Ascending aorta (tissue), 2 donors: ENCODE data around the gene MRFAP1. TPM values are rescaled to one million over a fixed set of nuclear protein-coding genes. Genes with fewer than 3 reads are reported as not detected.

Experiments
- DNase-seq, 2 donors: peaks; one replicate each; pipeline ENCODE4 v3.0.0-alpha.2; 2019; ENCODE audit warnings: low spot score in 2 of 2
- H3K27ac ChIP-seq, 2 donors: fragments of 200-600 bp; sonication (generic); one replicate each; pipeline ENCODE4 v1.5.1; 2016 to 2017; ENCODE audit warnings: mild to moderate bottlenecking in 1 of 2
- H3K27me3 ChIP-seq: fragments of 200-600 bp; sonication (generic); one replicate; pipeline ENCODE4 v1.5.1; 2017
- H3K36me3 ChIP-seq, 2 donors: fragments of 200-600 bp; sonication (generic); one replicate each; pipeline ENCODE4 v1.5.1; 2016
- H3K4me1 ChIP-seq, 2 donors: fragments of 200-600 bp; sonication (generic); one replicate each; pipeline ENCODE4 v1.5.1; 2016 to 2017; ENCODE audit warnings: mild to moderate bottlenecking in 1 of 2
- H3K4me3 ChIP-seq, 2 donors: fragments of 200-600 bp; sonication (generic); one replicate each; pipeline ENCODE4 v1.5.1; 2016 to 2017; ENCODE audit warnings: mild to moderate bottlenecking in 1 of 2
- H3K9me3 ChIP-seq, 2 donors: fragments of 200-600 bp; sonication (generic); one replicate each; pipeline ENCODE4 v1.5.1; 2016
- intact Hi-C: fragments of 100-400 bp; cut with DNase I; formaldehyde crosslinking; loops from one replicate; pipeline ENCODE4 v1.15.1; 2023
- total RNA-seq: library from RNA; depleted of rRNA; stranded (reverse); fragments of >200 nt; gene quantifications from one replicate; pipeline ENCODE4 v1.1.0, GENCODE V29; 2016
- TF ChIP-seq, protein P1 (sequence below), 3 experiments: fragments of 200-600 bp in 2 of 3; fragments of 450-650 bp in 1 of 3; sonication (generic) in 2 of 3; IDR thresholded peaks; one replicate each; pipeline ENCODE4 v1.5.1; 2016 to 2019; ENCODE audit warnings: antibody characterized with exemption in 3 of 3, mild to moderate bottlenecking in 1 of 3, moderate library complexity in 1 of 3

The MRFAP1 gene
- total RNA-seq, 1 donor from 2014 or later = 109 TPM

DNA sequence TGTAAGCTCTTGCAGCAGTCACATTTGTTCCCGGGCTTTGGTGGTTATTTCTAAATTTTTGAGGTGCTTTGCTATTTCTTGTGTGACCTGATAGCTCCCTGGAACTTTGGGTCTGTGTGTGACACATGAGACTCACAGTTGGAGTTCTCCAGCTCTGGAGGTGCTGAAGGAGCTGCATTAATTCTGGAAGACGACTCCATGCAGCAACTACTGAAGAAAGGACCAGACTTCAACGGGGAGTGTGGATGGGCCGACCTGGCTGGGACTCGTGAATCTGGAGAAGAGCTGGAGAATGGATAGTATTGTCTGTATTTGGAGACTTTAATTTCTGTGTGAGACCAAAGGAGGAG lies 1.5 kb downstream of the MRFAP1 start:
- DNase-seq = peak in 1 of 2 donors; percentile 53
- intact Hi-C loops = loop anchor here (2.0 to 10.0 kb wide), 8 partner anchors 23 to 425 kb away; partner anchors contain the start of genes GRPEL1, KIAA0232, MAN2B2 and TADA2B
- Histone ChIP-seq H3K9me3 (no peaks in the 10 kb centered on the region), H3K4me1 (peaks cover 4 to 16% of the 10 kb centered on the region in 2 donors), H3K27ac (peak overlapping the region; percentile 94 to 97), H3K36me3 (peaks cover 13 to 15% of the 10 kb centered on the region in 2 donors), H3K4me3 (peak overlapping the region; percentile 76 to 89), H3K27me3 (no peaks in the 10 kb centered on the region)
- TF ChIP-seq, protein P1, sequence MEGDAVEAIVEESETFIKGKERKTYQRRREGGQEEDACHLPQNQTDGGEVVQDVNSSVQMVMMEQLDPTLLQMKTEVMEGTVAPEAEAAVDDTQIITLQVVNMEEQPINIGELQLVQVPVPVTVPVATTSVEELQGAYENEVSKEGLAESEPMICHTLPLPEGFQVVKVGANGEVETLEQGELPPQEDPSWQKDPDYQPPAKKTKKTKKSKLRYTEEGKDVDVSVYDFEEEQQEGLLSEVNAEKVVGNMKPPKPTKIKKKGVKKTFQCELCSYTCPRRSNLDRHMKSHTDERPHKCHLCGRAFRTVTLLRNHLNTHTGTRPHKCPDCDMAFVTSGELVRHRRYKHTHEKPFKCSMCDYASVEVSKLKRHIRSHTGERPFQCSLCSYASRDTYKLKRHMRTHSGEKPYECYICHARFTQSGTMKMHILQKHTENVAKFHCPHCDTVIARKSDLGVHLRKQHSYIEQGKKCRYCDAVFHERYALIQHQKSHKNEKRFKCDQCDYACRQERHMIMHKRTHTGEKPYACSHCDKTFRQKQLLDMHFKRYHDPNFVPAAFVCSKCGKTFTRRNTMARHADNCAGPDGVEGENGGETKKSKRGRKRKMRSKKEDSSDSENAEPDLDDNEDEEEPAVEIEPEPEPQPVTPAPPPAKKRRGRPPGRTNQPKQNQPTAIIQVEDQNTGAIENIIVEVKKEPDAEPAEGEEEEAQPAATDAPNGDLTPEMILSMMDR (IDR thresholded peaks at IDR 0.05) = no peak

GRCh38 chr4:6643141-6643847 lies 2.8 kb downstream of the MRFAP1 start:
- peak in 1 of 2 donors; percentile 35 for DNase-seq
- Histone ChIP-seq H3K27me3 (no peaks in the 10 kb centered on the region), H3K36me3 (peaks cover 13 to 15% of the 10 kb centered on the region in 2 donors), H3K4me3 (peak overlapping the region in 1 of 2 donors; percentile 76), H3K9me3 (no peaks in the 10 kb centered on the region), H3K4me1 (peaks cover 4 to 16% of the 10 kb centered on the region in 2 donors), H3K27ac (peak overlapping the region in 1 of 2 donors; percentile 29)
- TF ChIP-seq, protein P1 (IDR thresholded peaks at IDR 0.05) = no peak
- intact Hi-C loops = loop anchor here (5.0 to 10.0 kb wide), 2 partner anchors 242 to 424 kb away; partner anchors contain the start of gene GRPEL1

- TF ChIP-seq, protein P1 (IDR thresholded peaks at IDR 0.05) = no peak
- H3K9me3 ChIP-seq = no peaks in the 10 kb centered on the region
- no peak overlapping the region for H3K4me3 ChIP-seq
- peak overlapping the region in 1 of 2 donors; percentile 26 for H3K27ac ChIP-seq
- H3K36me3 ChIP-seq = peaks cover 13 to 15% of the 10 kb centered on the region in 2 donors
- no peaks in the 10 kb centered on the region for H3K27me3 ChIP-seq
- peaks cover 4 to 16% of the 10 kb centered on the region in 2 donors for H3K4me1 ChIP-seq
- DNase-seq = no peak
- intact Hi-C loops = loop anchor here (5.0 to 10.0 kb wide), 2 partner anchors 240 to 422 kb away; partner anchors contain the start of gene GRPEL1
Observed at GRCh38 chr4:6644792-6645530, 4.5 kb downstream of the MRFAP1 start.

GRCh38 chr4:6647169-6647568 lies 6.7 kb downstream of the MRFAP1 start:
- H3K4me1 ChIP-seq = peaks cover 0 to 11% of the 10 kb centered on the region in 2 donors
- H3K27me3 ChIP-seq = no peaks in the 10 kb centered on the region
- TF ChIP-seq, protein P1 (IDR thresholded peaks at IDR 0.05) = no peak
- H3K36me3 ChIP-seq = peaks cover 11 to 15% of the 10 kb centered on the region in 2 donors
- peak in 1 of 2 donors; percentile 31 for DNase-seq
- H3K27ac ChIP-seq = no peak overlapping the region
- intact Hi-C loops = loop anchor here (10.0 kb wide), 1 partner anchor 238 kb away; no protein-coding TSS in a partner anchor
- no peak overlapping the region for H3K4me3 ChIP-seq
- no peaks in the 10 kb centered on the region for H3K9me3 ChIP-seq

DNA sequence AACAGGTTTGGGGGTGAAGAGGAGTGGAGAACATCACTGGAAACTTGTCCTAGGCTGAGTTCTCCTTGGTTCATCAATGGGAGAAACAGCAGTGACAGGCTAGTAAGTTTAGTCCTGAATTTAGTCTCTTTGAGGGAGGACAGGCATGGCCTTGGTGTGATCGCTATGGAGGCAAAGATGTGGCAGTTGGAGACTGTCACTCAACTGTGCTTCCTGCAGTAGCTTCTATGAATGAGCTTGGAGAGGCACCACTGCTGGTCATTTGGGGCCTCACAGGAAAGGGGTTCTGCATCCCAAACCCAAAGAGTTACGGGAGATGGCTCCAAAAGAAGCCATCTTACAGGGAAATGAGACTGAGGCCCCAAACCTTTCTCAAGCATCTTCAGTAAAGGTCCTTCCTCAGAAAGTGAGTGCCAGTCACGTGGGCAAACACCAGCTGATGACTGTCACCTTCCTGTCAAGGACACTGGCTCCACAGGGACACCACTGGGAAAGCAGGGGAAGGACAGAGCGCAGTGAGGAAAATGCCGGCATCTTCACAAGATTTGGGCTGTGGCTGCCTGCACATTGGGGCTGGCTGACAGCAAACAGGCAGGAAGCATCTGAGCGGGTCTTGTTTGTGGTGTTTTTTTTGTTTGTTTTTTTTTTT lies 7.2 kb downstream of the MRFAP1 start:
- Histone ChIP-seq H3K27ac (no peak overlapping the region), H3K27me3 (no peaks in the 10 kb centered on the region), H3K4me3 (no peak overlapping the region), H3K36me3 (peaks cover 7 to 10% of the 10 kb centered on the region in 2 donors), H3K9me3 (no peaks in the 10 kb centered on the region), H3K4me1 (peaks cover 0 to 6% of the 10 kb centered on the region in 2 donors)
- peak in 1 of 2 donors; percentile 40 for DNase-seq
- TF ChIP-seq, protein P1 (IDR thresholded peaks at IDR 0.05) = no peak
- intact Hi-C loops = loop anchor here (10.0 kb wide), 1 partner anchor 237 kb away; no protein-coding TSS in a partner anchor
